NOMO-1 treated with dmso at 0.1 percent for 144 hours (cell line): ENCODE measurements around the gene OR5A2.
"Not testable (repeated sequence)": the region's sequence is repeated elsewhere in the genome, so short reads cannot be mapped to it uniquely, and the experiment has no call there.

Experiments used
- DNase-seq: peaks from one replicate; lab custom pipeline; 2025; ENCODE audit not compliant: unreplicated experiment; lab: John Stamatoyannopoulos, UW

The OR5A2 gene

DNA sequence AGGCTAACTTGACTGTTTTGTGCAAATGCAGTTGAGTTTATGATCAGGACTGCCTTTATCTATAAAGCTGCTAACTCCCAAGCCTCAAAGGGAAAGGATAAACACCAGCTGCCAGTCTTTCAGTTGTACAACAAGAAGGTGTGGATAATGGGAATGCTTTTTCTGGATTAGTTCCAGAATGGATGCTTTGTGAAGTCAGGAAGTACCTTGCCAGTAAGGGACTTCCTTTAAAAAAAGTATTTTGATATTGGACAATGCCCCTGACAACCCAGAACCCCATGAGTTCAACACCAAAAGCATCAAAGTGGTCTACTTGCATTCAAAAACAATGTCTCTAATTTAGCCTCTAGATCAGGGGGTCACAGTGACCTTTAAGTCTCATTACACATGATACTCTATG is 32.0 kb downstream of the OR5A2 start:
- DNase-seq, result no peak

GRCh38 chr11:59380263-59381059 is 45.8 kb downstream of the OR5A2 start:
- no peak for DNase-seq

GRCh38 chr11:59372324-59372723 is 53.9 kb downstream of the OR5A2 start:
- DNase-seq, result not testable (repeated sequence)

- peak; percentile 23 for DNase-seq
These were observed 57.8 kb downstream of the OR5A2 start for GRCh38 chr11:59368238-59369022.
